Endothelial cell of umbilical vein (primary cell): Measurements from ENCODE around the gene GPNMB. TPM values are rescaled to one million over a fixed set of nuclear protein-coding genes. Genes with fewer than 3 reads are reported as not detected.

Source experiments
- BruUV-seq: library from RNA; stranded (reverse); fragments of 400-500 nt; replicated peaks from 2 replicates; lab custom pipeline; 2021; lab: Mats Ljungman, UMichigan
- CTCF ChIA-PET: fragments of 300-600, 350-600 bp; sonication (Branson Sonifier 250); formaldehyde crosslinking; loops from one replicate; lab custom pipeline; 2021; ENCODE audit warnings: antibody characterized with exemption, inconsistent platforms; lab: Charles Lee
- POLR2A ChIA-PET: fragments of 300-600, 350-600 bp; sonication (Branson Sonifier 250); formaldehyde crosslinking; loops from one replicate; lab custom pipeline; 2021; ENCODE audit warnings: antibody characterized with exemption, inconsistent platforms; lab: Charles Lee
- DNase-seq: peaks from one replicate; pipeline ENCODE4 v3.0.0-alpha.2; 2011; ENCODE audit warnings: low read depth, low spot score
- FAIRE-seq: peaks from 2 replicates; lab custom pipeline; 2011; peaks lifted over from hg19 to GRCh38; lab: Jason Lieb, UNC
- H2AFZ ChIP-seq: 2 replicates; pipeline ENCODE4 v1.6.0; 2012; ENCODE audit warnings: low read depth, low read length, control low read depth, inconsistent platforms
- H3K27ac ChIP-seq: 2 replicates; pipeline ENCODE4 v1.5.1; 2011; ENCODE audit warnings: low read depth, mild to moderate bottlenecking, control low read depth, low read length, moderate library complexity; ENCODE audit not compliant: insufficient read depth
- H3K27me3 ChIP-seq, 2 experiments: 2 replicates each; pipeline versions ENCODE4 v1.6.0 to v1.6.1; 2011; ENCODE audit warnings: low read length in 2 of 2, mixed read lengths in 1 of 2; ENCODE audit not compliant: control insufficient read depth in 2 of 2, insufficient read depth in 2 of 2
- H3K36me3 ChIP-seq, 2 experiments: 2 replicates in 1 of 2; 3 replicates in 1 of 2; pipeline ENCODE4 v1.5.1; 2011; ENCODE audit warnings: low read length in 2 of 2, mild to moderate bottlenecking in 1 of 2, moderate library complexity in 1 of 2; ENCODE audit not compliant: control insufficient read depth in 2 of 2, insufficient read depth in 2 of 2; ENCODE audit errors: extremely low read depth in 1 of 2
- H3K4me1 ChIP-seq: 3 replicates; pipeline ENCODE4 v1.5.1; 2011; ENCODE audit warnings: mild to moderate bottlenecking, low read length; ENCODE audit not compliant: control insufficient read depth, insufficient read depth; ENCODE audit errors: extremely low read depth
- H3K4me2 ChIP-seq: 2 replicates; pipeline ENCODE4 v1.6.1; 2011; ENCODE audit warnings: low read length, control low read depth, mixed read lengths; ENCODE audit not compliant: insufficient read depth
- H3K4me3 ChIP-seq, 3 experiments: fragments of 200-600 bp in 1 of 3; sonication (generic), shearing (Covaris generic) in 1 of 3; replicated peaks in 1 of 3; 2 replicates each; pipeline ENCODE4 v1.5.1; 2011 to 2016; ENCODE audit warnings: control low read depth in 3 of 3, low read length in 3 of 3, mild to moderate bottlenecking in 2 of 3, inconsistent platforms in 1 of 3, low read depth in 1 of 3, moderate library complexity in 1 of 3; ENCODE audit not compliant: insufficient read depth in 1 of 3
- H3K79me2 ChIP-seq: 2 replicates; pipeline ENCODE4 v1.6.0; 2012; ENCODE audit warnings: low read length, inconsistent platforms; ENCODE audit not compliant: control insufficient read depth, insufficient read depth
- H3K9ac ChIP-seq: replicated peaks from 2 replicates; pipeline ENCODE3; 2011; ENCODE audit warnings: low read length, control low read depth; ENCODE audit not compliant: insufficient read depth; ENCODE audit errors: extremely low read depth
- H3K9me1 ChIP-seq: replicated peaks from 3 replicates; pipeline ENCODE4 v1.6.0; 2011; ENCODE audit warnings: mild to moderate bottlenecking, low read length; ENCODE audit not compliant: control insufficient read depth, insufficient read depth; ENCODE audit errors: extremely low read depth
- H3K9me3 ChIP-seq: replicated peaks from 2 replicates; pipeline ENCODE4 v1.5.1; 2012; ENCODE audit warnings: low read length, inconsistent platforms; ENCODE audit not compliant: control insufficient read depth, insufficient read depth
- H4K20me1 ChIP-seq: replicated peaks from 2 replicates; pipeline ENCODE3; 2011; ENCODE audit warnings: mild to moderate bottlenecking, low read length; ENCODE audit not compliant: control insufficient read depth, insufficient read depth; ENCODE audit errors: extremely low read depth
- EZH2 ChIP-seq: IDR thresholded peaks from 2 replicates; pipeline ENCODE4 v1.6.1; 2012; ENCODE audit warnings: borderline replicate concordance, low read depth, mild to moderate bottlenecking, moderate library complexity, low read length, inconsistent platforms; ENCODE audit not compliant: severe bottlenecking
- FOS ChIP-seq: IDR thresholded peaks from 2 replicates; pipeline ENCODE4 v1.6.1; 2011; ENCODE audit warnings: mild to moderate bottlenecking, low read length, moderate library complexity, borderline replicate concordance; ENCODE audit not compliant: insufficient read depth
- GATA2 ChIP-seq: IDR thresholded peaks from 2 replicates; pipeline ENCODE4 v1.7.0; 2011; ENCODE audit warnings: low read depth, mild to moderate bottlenecking, moderate library complexity, mixed read lengths, low read length; ENCODE audit not compliant: insufficient read length, insufficient read depth
- JUN ChIP-seq: IDR thresholded peaks from 2 replicates; pipeline ENCODE4 v1.6.1; 2011; ENCODE audit warnings: borderline replicate concordance, low read depth; ENCODE audit not compliant: insufficient read length, insufficient read depth
- MYC ChIP-seq: IDR thresholded peaks from one replicate; pipeline ENCODE4 v1.6.1; 2011; ENCODE audit warnings: mild to moderate bottlenecking, low read depth, low read length
- POLR2A ChIP-seq: IDR thresholded peaks from 2 replicates; pipeline ENCODE4 v1.6.1; 2012; ENCODE audit warnings: low read depth, mild to moderate bottlenecking, control low read depth, low read length
- POLR2AphosphoS5 ChIP-seq: IDR thresholded peaks from 2 replicates; pipeline ENCODE4 v1.6.1; 2012; ENCODE audit warnings: low read depth, mild to moderate bottlenecking, control low read depth, low read length, moderate library complexity; ENCODE audit not compliant: insufficient read depth
- dilution Hi-C: fragments of 300-500 bp; cut with MboI; formaldehyde crosslinking; loops from one replicate; pipeline ENCODE4 v1.15.0; 2019; ENCODE audit warnings: low sequenced_read_pairs; ENCODE audit not compliant: extremely low pct_ligation_motif_present
- intact Hi-C: fragments of 100-400 bp; cut with micrococcal nuclease; formaldehyde crosslinking; loops from one replicate; pipeline ENCODE4 v1.10.0; 2022
- polyA plus RNA-seq, 4 experiments: library from polyadenylated mRNA; depleted of rRNA in 3 of 4; stranded (reverse) in 3 of 4; unstranded in 1 of 4; fragments of >200 nt; gene quantifications; 2 replicates each; pipeline versions ENCODE4 v1.2.1 to v1.2.3, GENCODE V29; 2011 to 2012; ENCODE audit warnings: missing spikeins in 1 of 4
- total RNA-seq: library from RNA; stranded (reverse); gene quantifications from 2 replicates; pipeline ENCODE4 v1.2.3, GENCODE V29; 2021
- TF ChIP-seq, protein P1 (sequence below), 2 donors: IDR thresholded peaks; 1 replicate in 1 of 2; 2 replicates in 1 of 2; pipeline ENCODE4 v1.5.1; 2011; ENCODE audit warnings: low read length in 2 of 2, mild to moderate bottlenecking in 2 of 2, moderate library complexity in 2 of 2, control low read depth in 1 of 2, inconsistent platforms in 1 of 2, low read depth in 1 of 2; ENCODE audit not compliant: insufficient read depth in 1 of 2; ENCODE audit errors: extremely low read depth in 1 of 2
- TF ChIP-seq, protein P2 (sequence below): IDR thresholded peaks from 2 replicates; pipeline ENCODE4 v1.6.1; 2011; ENCODE audit not compliant: insufficient read depth, insufficient read length

GPNMB gene
- total and polyA plus RNA-seq, 2 donors (not counting 3 experiments of a cell fraction or from before 2014, with no cell fraction given) = 0.29 to 0.33 TPM

DNA sequence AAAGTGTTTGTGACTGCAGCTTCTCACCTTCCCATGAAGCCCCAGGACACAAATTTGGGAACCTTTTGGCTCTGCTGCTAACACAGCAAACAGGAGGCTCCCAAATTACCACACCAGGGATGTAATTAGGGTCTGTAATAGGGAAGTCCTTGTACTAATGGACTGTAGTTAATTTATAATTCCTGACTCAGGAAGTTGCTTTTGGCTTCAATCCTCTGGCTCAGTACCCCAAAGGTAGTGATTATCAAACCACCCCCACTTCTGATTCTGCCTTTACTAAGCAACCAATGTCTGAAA lies 48.8 kb downstream of the GPNMB start:
- Histone ChIP-seq H3K27me3 (no peaks in the 10 kb centered on the region), H3K27ac (no peak overlapping the region), H3K4me1 (peaks cover 6% of the 10 kb centered on the region), H3K4me3 (no peak overlapping the region), H3K9ac (no peak overlapping the region), H3K9me1 (no peaks in the 10 kb centered on the region), H3K36me3 (no peaks in the 10 kb centered on the region), H3K79me2 (peaks cover 11% of the 10 kb centered on the region), H3K9me3 (no peaks in the 10 kb centered on the region), H2AFZ (no peak overlapping the region), H3K4me2 (no peak overlapping the region), H4K20me1 (no peaks in the 10 kb centered on the region)
- CTCF ChIA-PET = interaction anchor here (1.0 to 3.7 kb wide), 5 partner anchors 19 to 251 kb away, joined by 3 to 15 read pairs (median 3); no protein-coding TSS in a partner anchor
- DNase-seq (no peak), FAIRE-seq (no peak)
- BruUV-seq = no TSS peak
- TF ChIP-seq EZH2 (no peak), MYC (no peak), POLR2AphosphoS5 (no peak), GATA2 (no peak), POLR2A (no peak), FOS (no peak), JUN (no peak)
- TF ChIP-seq, protein P1, sequence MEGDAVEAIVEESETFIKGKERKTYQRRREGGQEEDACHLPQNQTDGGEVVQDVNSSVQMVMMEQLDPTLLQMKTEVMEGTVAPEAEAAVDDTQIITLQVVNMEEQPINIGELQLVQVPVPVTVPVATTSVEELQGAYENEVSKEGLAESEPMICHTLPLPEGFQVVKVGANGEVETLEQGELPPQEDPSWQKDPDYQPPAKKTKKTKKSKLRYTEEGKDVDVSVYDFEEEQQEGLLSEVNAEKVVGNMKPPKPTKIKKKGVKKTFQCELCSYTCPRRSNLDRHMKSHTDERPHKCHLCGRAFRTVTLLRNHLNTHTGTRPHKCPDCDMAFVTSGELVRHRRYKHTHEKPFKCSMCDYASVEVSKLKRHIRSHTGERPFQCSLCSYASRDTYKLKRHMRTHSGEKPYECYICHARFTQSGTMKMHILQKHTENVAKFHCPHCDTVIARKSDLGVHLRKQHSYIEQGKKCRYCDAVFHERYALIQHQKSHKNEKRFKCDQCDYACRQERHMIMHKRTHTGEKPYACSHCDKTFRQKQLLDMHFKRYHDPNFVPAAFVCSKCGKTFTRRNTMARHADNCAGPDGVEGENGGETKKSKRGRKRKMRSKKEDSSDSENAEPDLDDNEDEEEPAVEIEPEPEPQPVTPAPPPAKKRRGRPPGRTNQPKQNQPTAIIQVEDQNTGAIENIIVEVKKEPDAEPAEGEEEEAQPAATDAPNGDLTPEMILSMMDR (IDR thresholded peaks at IDR 0.05; ENCODE audit: extremely low read depth in 1 of 2, insufficient read depth in 1 of 2, low read depth in 1 of 2, low read length in 2 of 2) = no peak
- TF ChIP-seq, protein P2, sequence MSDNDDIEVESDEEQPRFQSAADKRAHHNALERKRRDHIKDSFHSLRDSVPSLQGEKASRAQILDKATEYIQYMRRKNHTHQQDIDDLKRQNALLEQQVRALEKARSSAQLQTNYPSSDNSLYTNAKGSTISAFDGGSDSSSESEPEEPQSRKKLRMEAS = no peak
- dilution Hi-C loops = loop anchor here (25.0 kb wide), 1 partner anchor 217 kb away; no protein-coding TSS in a partner anchor
- intact Hi-C loops = loop anchor here (5.0 kb wide), 1 partner anchor 122 kb away; no protein-coding TSS in a partner anchor
- POLR2A ChIA-PET = interaction anchor here (0.7 kb wide), 1 partner anchor 160 kb away, joined by 4 read pairs; no protein-coding TSS in a partner anchor
